ENCODE data around the gene NINJ2. TPM values are rescaled to one million over a fixed set of nuclear protein-coding genes. Genes with fewer than 3 reads are reported as not detected.

NINJ2 gene
- total RNA-seq, 1 experiment from 2014 or later = 0.24 TPM

- Histone ChIP-seq H3K4me1 (ENCODE audit: insufficient read depth, low read length) (no peaks in the 10 kb centered on the region), H3K56ac (ENCODE audit: insufficient read length, low read depth, low read length) (no peak overlapping the region), H3K27me3 (ENCODE audit: insufficient read depth, low read length) (no peaks in the 10 kb centered on the region), H2BK12ac (ENCODE audit: insufficient read length, low read depth, low read length) (no peak overlapping the region), H3K79me2 (ENCODE audit: insufficient read depth, low read length) (no peaks in the 10 kb centered on the region), H4K5ac (ENCODE audit: insufficient read length, low read depth, low read length) (no peak overlapping the region), H4K20me1 (ENCODE audit: control insufficient read depth, insufficient read depth, insufficient read length) (no peaks in the 10 kb centered on the region), H3K4me2 (ENCODE audit: insufficient read depth, insufficient read length, low read length) (no peak overlapping the region), H2BK15ac (ENCODE audit: low read depth, low read length) (no peak overlapping the region), H3T11ph (ENCODE audit: low read length) (no peak overlapping the region), H2AK5ac (ENCODE audit: insufficient read length, low read length) (no peak overlapping the region), H3K14ac (ENCODE audit: insufficient read depth, low read length) (no peak overlapping the region), H3K9ac (ENCODE audit: extremely low read depth, insufficient read length, low read length) (no peak overlapping the region), H3K4ac (ENCODE audit: low read depth, low read length) (no peak overlapping the region), H3K27ac (ENCODE audit: insufficient read length, low read depth, low read length) (no peak overlapping the region), H2AFZ (ENCODE audit: low read length) (no peak overlapping the region), H2BK5ac (ENCODE audit: insufficient read length, low read length) (no peak overlapping the region), H4K8ac (replicated peaks; ENCODE audit: insufficient read length, low read depth, low read length) (no peak overlapping the region), H3K23ac (ENCODE audit: insufficient read length, low read depth, low read length) (no peak overlapping the region), H3K23me2 (ENCODE audit: insufficient read length, low read depth, low read length, poor library complexity, severe bottlenecking) (no peaks in the 10 kb centered on the region), H3K9me3 (ENCODE audit: control insufficient read depth, low read depth, low read length) (no peaks in the 10 kb centered on the region), H4K91ac (ENCODE audit: insufficient read length, low read depth, low read length) (no peak overlapping the region), H2BK20ac (ENCODE audit: low read depth, low read length, poor library complexity, severe bottlenecking) (no peak overlapping the region), H3K18ac (ENCODE audit: insufficient read length, low read depth, low read length) (no peak overlapping the region), H2BK120ac (ENCODE audit: low read depth, low read length, poor library complexity, severe bottlenecking) (no peak overlapping the region), H3K79me1 (ENCODE audit: insufficient read depth, low read depth, low read length, poor library complexity, severe bottlenecking) (no peaks in the 10 kb centered on the region)
- Mint-ChIP-seq H3K9me3 (peaks cover 23 to 24% of the 10 kb centered on the region in 2 experiments), H3K4me1 (peaks cover 4 to 12% of the 10 kb centered on the region in 2 experiments; a peak in 1 of 4 replicates), H3K4me3 (no peak overlapping the region), H3K27ac (no peak overlapping the region), H3K36me3 (ENCODE audit: insufficient read depth in 1 of 3, low read depth in 3 of 3) (peaks cover 4 to 21% (median 12%) of the 10 kb centered on the region in 3 experiments; a peak in 6 of 7 replicates), H3K27me3 (ENCODE audit: low read depth) (no peaks in the 10 kb centered on the region; the same call in 1 of the 2 replicates)
- TF ChIP-seq, protein P1, sequence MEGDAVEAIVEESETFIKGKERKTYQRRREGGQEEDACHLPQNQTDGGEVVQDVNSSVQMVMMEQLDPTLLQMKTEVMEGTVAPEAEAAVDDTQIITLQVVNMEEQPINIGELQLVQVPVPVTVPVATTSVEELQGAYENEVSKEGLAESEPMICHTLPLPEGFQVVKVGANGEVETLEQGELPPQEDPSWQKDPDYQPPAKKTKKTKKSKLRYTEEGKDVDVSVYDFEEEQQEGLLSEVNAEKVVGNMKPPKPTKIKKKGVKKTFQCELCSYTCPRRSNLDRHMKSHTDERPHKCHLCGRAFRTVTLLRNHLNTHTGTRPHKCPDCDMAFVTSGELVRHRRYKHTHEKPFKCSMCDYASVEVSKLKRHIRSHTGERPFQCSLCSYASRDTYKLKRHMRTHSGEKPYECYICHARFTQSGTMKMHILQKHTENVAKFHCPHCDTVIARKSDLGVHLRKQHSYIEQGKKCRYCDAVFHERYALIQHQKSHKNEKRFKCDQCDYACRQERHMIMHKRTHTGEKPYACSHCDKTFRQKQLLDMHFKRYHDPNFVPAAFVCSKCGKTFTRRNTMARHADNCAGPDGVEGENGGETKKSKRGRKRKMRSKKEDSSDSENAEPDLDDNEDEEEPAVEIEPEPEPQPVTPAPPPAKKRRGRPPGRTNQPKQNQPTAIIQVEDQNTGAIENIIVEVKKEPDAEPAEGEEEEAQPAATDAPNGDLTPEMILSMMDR (conservative IDR thresholded peaks at IDR 0.05) = no peak
- WGBS (ENCODE audit: extremely low coverage, insufficient read length, low lambda C conversion rate) = no CpG with 5 or more reads among the region's 2 CpGs
- DNase-seq = no peak
These were observed 29.0 kb upstream of the NINJ2 start for GRCh38 chr12:692274-692673.

All from H9 (cell line).